MM.1S (cell line): Measurements from ENCODE around the gene CTSF.

Experiments used
- DNase-seq: peaks from one replicate; pipeline ENCODE4 v3.0.0-alpha.2; 2015
- H2AFZ ChIP-seq: fragments of 300-600 bp; sonication (generic); 2 replicates; pipeline ENCODE4 v1.6.0; 2016; ENCODE audit warnings: antibody characterized with exemption, low read length
- H3F3A ChIP-seq: fragments of 300-600 bp; sonication (generic); 2 replicates; pipeline ENCODE4 v1.6.1; 2016; ENCODE audit warnings: mild to moderate bottlenecking, antibody characterized with exemption, low read length, moderate library complexity, mixed read lengths; ENCODE audit not compliant: insufficient read depth
- H3K27ac ChIP-seq: fragments of 300-600 bp; sonication (generic); 2 replicates; pipeline ENCODE4 v1.5.1; 2016; ENCODE audit warnings: mild to moderate bottlenecking, low read length
- H3K27me3 ChIP-seq: fragments of 300-600 bp; sonication (generic); replicated peaks from 2 replicates; pipeline ENCODE4 v1.6.0; 2016; ENCODE audit warnings: low read length; ENCODE audit not compliant: insufficient read depth
- H3K36me3 ChIP-seq: fragments of 300-600 bp; sonication (generic); replicated peaks from 2 replicates; pipeline ENCODE4 v1.6.1; 2016; ENCODE audit warnings: mild to moderate bottlenecking, low read length, mixed read lengths; ENCODE audit not compliant: insufficient read depth
- H3K4me1 ChIP-seq: fragments of 300-600 bp; sonication (generic); 2 replicates; pipeline ENCODE4 v1.6.1; 2016; ENCODE audit warnings: low read length, mixed read lengths
- H3K4me2 ChIP-seq: fragments of 300-600 bp; sonication (generic); 2 replicates; pipeline ENCODE4 v1.6.0; 2016; ENCODE audit warnings: low read depth, low read length
- H3K4me3 ChIP-seq: fragments of 300-600 bp; sonication (generic); 2 replicates; pipeline ENCODE4 v1.5.1; 2016; ENCODE audit warnings: low read length, mixed read lengths
- H3K79me2 ChIP-seq: fragments of 300-600 bp; sonication (generic); 2 replicates; pipeline ENCODE4 v1.6.1; 2016; ENCODE audit warnings: mixed run types, low read length, mixed read lengths
- H3K9ac ChIP-seq: fragments of 300-600 bp; sonication (generic); 2 replicates; pipeline ENCODE4 v1.6.1; 2016; ENCODE audit warnings: low read length, mixed read lengths
- H3K9me2 ChIP-seq: fragments of 300-600 bp; sonication (generic); replicated peaks from 2 replicates; pipeline ENCODE4 v1.6.1; 2016; ENCODE audit warnings: mild to moderate bottlenecking, low read length, mixed read lengths; ENCODE audit not compliant: insufficient read depth
- H3K9me3 ChIP-seq: fragments of 300-600 bp; sonication (generic); replicated peaks from 2 replicates; pipeline ENCODE4 v1.6.1; 2016; ENCODE audit warnings: mild to moderate bottlenecking, low read length, mixed read lengths; ENCODE audit not compliant: insufficient read depth
- H4K20me1 ChIP-seq: fragments of 300-600 bp; sonication (generic); 2 replicates; pipeline ENCODE4 v1.6.1; 2016; ENCODE audit warnings: mild to moderate bottlenecking, low read length, moderate library complexity, mixed read lengths; ENCODE audit not compliant: insufficient read depth
- EZH2 ChIP-seq: fragments of 300-600 bp; sonication (generic); optimal IDR thresholded peaks from 2 replicates; pipeline ENCODE3; 2017; ENCODE audit warnings: low read depth, mild to moderate bottlenecking, antibody characterized with exemption, low read length, mixed read lengths
- EZH2phosphoT487 ChIP-seq: fragments of 300-600 bp; sonication (generic); IDR thresholded peaks from 2 replicates; pipeline ENCODE4 v1.6.1; 2018; ENCODE audit warnings: antibody characterized with exemption, low read length
- TF ChIP-seq, protein P1 (sequence below): fragments of 300-600 bp; sonication (generic); IDR thresholded peaks from 2 replicates; pipeline ENCODE4 v1.5.1; 2016; ENCODE audit warnings: antibody characterized with exemption, low read length, mixed read lengths

CTSF gene

GRCh38 chr11:66539870-66540213 is 28.6 kb downstream of the CTSF start:
- H3K9me2 ChIP-seq = no peaks in the 10 kb centered on the region
- no peaks in the 10 kb centered on the region for H4K20me1 ChIP-seq
- H3K27me3 ChIP-seq = no peaks in the 10 kb centered on the region
- no peak for DNase-seq
- no peak overlapping the region for H3K9ac ChIP-seq
- H3F3A ChIP-seq = no peaks in the 10 kb centered on the region
- no peak overlapping the region for H3K4me3 ChIP-seq
- no peak overlapping the region for H3K4me2 ChIP-seq
- TF ChIP-seq EZH2phosphoT487 (no peak), EZH2 (no peak)
- TF ChIP-seq, protein P1, sequence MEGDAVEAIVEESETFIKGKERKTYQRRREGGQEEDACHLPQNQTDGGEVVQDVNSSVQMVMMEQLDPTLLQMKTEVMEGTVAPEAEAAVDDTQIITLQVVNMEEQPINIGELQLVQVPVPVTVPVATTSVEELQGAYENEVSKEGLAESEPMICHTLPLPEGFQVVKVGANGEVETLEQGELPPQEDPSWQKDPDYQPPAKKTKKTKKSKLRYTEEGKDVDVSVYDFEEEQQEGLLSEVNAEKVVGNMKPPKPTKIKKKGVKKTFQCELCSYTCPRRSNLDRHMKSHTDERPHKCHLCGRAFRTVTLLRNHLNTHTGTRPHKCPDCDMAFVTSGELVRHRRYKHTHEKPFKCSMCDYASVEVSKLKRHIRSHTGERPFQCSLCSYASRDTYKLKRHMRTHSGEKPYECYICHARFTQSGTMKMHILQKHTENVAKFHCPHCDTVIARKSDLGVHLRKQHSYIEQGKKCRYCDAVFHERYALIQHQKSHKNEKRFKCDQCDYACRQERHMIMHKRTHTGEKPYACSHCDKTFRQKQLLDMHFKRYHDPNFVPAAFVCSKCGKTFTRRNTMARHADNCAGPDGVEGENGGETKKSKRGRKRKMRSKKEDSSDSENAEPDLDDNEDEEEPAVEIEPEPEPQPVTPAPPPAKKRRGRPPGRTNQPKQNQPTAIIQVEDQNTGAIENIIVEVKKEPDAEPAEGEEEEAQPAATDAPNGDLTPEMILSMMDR = no peak
- no peaks in the 10 kb centered on the region for H3K4me1 ChIP-seq
- H3K36me3 ChIP-seq = no peaks in the 10 kb centered on the region
- no peaks in the 10 kb centered on the region for H3K9me3 ChIP-seq
- no peak overlapping the region for H2AFZ ChIP-seq
- H3K27ac ChIP-seq = no peak overlapping the region
- no peaks in the 10 kb centered on the region for H3K79me2 ChIP-seq

DNA sequence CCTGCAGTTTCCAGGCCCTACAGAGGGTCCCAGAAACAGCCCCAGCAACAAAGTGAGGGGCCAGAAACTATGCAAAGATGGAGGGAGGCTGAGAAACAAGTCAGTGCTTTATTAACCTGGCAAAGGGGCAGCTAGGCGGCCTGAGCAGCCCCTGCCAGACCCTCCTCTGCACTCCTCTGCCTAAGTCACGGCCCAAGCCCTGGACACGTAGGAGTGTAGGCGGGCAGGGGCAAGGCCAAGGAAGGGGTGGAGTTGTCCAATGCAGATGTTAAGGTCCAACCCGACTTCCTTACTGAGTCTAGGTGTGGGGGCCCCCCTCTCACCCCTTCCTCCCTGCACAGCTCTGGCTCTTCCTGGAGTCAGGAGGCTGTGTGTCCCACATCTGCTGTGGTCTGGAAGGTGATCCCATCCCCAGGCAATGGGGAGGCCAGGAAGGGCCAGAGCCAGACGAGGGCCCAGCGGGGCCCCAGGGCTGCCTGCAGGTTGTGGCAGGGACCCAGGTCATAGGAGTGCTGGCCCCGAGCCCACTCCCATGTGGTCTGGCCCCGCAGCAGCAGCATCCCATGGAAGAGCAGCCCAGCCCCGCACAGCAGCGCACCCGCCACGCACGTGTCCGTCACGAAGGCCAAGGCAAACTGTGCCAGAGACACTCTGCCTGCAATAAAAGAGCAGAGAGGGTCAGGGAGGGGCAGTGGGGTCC is 29.1 kb downstream of the CTSF start:
- Histone ChIP-seq H3K9me3 (no peaks in the 10 kb centered on the region), H3K9ac (no peak overlapping the region), H3K4me1 (no peaks in the 10 kb centered on the region), H3F3A (no peaks in the 10 kb centered on the region), H4K20me1 (no peaks in the 10 kb centered on the region), H3K9me2 (no peaks in the 10 kb centered on the region), H3K27ac (no peak overlapping the region), H3K4me2 (no peak overlapping the region), H3K36me3 (no peaks in the 10 kb centered on the region), H2AFZ (no peak overlapping the region), H3K4me3 (no peak overlapping the region), H3K27me3 (no peaks in the 10 kb centered on the region), H3K79me2 (no peaks in the 10 kb centered on the region)
- TF ChIP-seq, protein P1 = no peak
- no peak for TF ChIP-seq EZH2phosphoT487
- no peak for TF ChIP-seq EZH2
- DNase-seq = no peak

- Histone ChIP-seq H3K79me2 (no peaks in the 10 kb centered on the region), H3K27ac (no peak overlapping the region), H3K4me3 (no peak overlapping the region)
These were observed 35.6 kb downstream of the CTSF start for GRCh38 chr11:66532784-66533183.

More at GRCh38 chr11:66532784-66533183, 35.6 kb downstream of the CTSF start:
- DNase-seq = no peak
- Histone ChIP-seq H3K9me2 (no peaks in the 10 kb centered on the region), H3F3A (no peaks in the 10 kb centered on the region), H3K4me2 (no peak overlapping the region), H2AFZ (no peak overlapping the region), H3K36me3 (no peaks in the 10 kb centered on the region), H3K4me1 (no peaks in the 10 kb centered on the region), H3K9me3 (no peaks in the 10 kb centered on the region), H3K27me3 (no peaks in the 10 kb centered on the region), H4K20me1 (no peaks in the 10 kb centered on the region), H3K9ac (no peak overlapping the region)
- no peak for TF ChIP-seq EZH2phosphoT487
- TF ChIP-seq EZH2 = no peak
- TF ChIP-seq, protein P1 = no peak
